GM12801 (cell line): ENCODE measurements around the gene ARHGEF16.

Source experiments
- CTCF ChIP-seq: IDR thresholded peaks from one replicate; pipeline ENCODE4 v1.5.1; 2011; ENCODE audit warnings: control low read depth; ENCODE audit not compliant: insufficient read length; ENCODE audit errors: extremely low read depth

ARHGEF16 gene

GRCh38 chr1:3506041-3506440, 51.6 kb downstream of the ARHGEF16 start:
- TF ChIP-seq CTCF, result no peak

GRCh38 chr1:3506943-3507342, 52.5 kb downstream of the ARHGEF16 start:
- TF ChIP-seq CTCF, result no peak

GRCh38 chr1:3507636-3508275, 53.3 kb downstream of the ARHGEF16 start:
- no peak for TF ChIP-seq CTCF

GRCh38 chr1:3508757-3509415, 54.4 kb downstream of the ARHGEF16 start:
- no peak for TF ChIP-seq CTCF

- TF ChIP-seq CTCF, result no peak
Measured at GRCh38 chr1:3509721-3510120, 55.3 kb downstream of the ARHGEF16 start.

GRCh38 chr1:3510136-3510955, 55.9 kb downstream of the ARHGEF16 start:
- TF ChIP-seq CTCF, result no peak

- TF ChIP-seq CTCF, result no peak
Measured at GRCh38 chr1:3510956-3511250, 56.4 kb downstream of the ARHGEF16 start.
